ENCODE data around the gene DHX34.

The DHX34 gene

GRCh38 chr19:47419030-47419783, 70.1 kb downstream of the DHX34 start, which contains the start of gene MEIS3:
Gene MEIS3 (minus strand): TSS chr19:47419527. CDS start chr19:47419081, 446 bp downstream.
- no peaks in the 10 kb centered on the region for H3K9me3 Mint-ChIP-seq
- peaks cover 79% of the 10 kb centered on the region for H3K27me3 Mint-ChIP-seq (ENCODE audit: low read depth)
- peak within 1 kb of the TSS; percentile 30 for H3K4me3 Mint-ChIP-seq
- H3K36me3 Mint-ChIP-seq (ENCODE audit: low read depth), result no peaks in the 10 kb centered on the region
- no peak within 1 kb of the TSS for H3K27ac Mint-ChIP-seq
- peaks cover 16% of the 10 kb centered on the region for H3K4me1 Mint-ChIP-seq (ENCODE audit: low read depth)
- no peak for DNase-seq (ENCODE audit: low spot score)

DNA sequence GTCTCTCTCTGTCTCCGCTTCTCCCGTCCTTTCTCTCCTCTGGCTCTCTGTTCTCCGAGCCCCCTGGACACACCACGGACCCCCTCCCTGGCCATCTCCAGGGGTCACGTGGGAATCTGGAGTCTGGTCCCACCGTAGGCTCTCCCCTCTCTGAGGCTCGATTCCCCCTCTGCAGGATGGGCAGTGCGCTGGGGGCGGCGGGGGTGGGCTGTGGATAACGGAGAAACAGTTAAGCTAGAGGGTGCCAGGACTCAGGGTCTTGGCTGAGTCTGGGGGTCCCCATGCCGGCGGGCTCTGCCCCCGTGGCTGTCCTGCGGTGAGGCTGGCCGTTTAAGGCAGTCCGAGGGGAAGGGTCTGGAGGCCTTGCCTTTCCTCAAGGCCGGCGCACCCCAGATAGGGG, 70.7 kb downstream of the DHX34 start:
- H3K4me3 Mint-ChIP-seq, result no peak overlapping the region
- H3K4me1 Mint-ChIP-seq (ENCODE audit: low read depth), result peaks cover 16% of the 10 kb centered on the region
- no peaks in the 10 kb centered on the region for H3K36me3 Mint-ChIP-seq (ENCODE audit: low read depth)
- no peak overlapping the region for H3K27ac Mint-ChIP-seq
- H3K27me3 Mint-ChIP-seq (ENCODE audit: low read depth), result peaks cover 82% of the 10 kb centered on the region
- no peaks in the 10 kb centered on the region for H3K9me3 Mint-ChIP-seq
- no peak for DNase-seq (ENCODE audit: low spot score)

GRCh38 chr19:47421244-47421786, 72.2 kb downstream of the DHX34 start:
- Mint-ChIP-seq H3K27me3 (ENCODE audit: low read depth) (peaks cover 80% of the 10 kb centered on the region), H3K27ac (no peak overlapping the region), H3K36me3 (ENCODE audit: low read depth) (no peaks in the 10 kb centered on the region), H3K4me1 (ENCODE audit: low read depth) (peaks cover 16% of the 10 kb centered on the region), H3K4me3 (no peak overlapping the region), H3K9me3 (no peaks in the 10 kb centered on the region)
- no peak for DNase-seq (ENCODE audit: low spot score)

- no peak overlapping the region for H3K27ac Mint-ChIP-seq
- H3K27me3 Mint-ChIP-seq (ENCODE audit: low read depth), result peaks cover 79% of the 10 kb centered on the region
- peaks cover 13% of the 10 kb centered on the region for H3K4me1 Mint-ChIP-seq (ENCODE audit: low read depth)
- H3K4me3 Mint-ChIP-seq, result no peak overlapping the region
- H3K36me3 Mint-ChIP-seq (ENCODE audit: low read depth), result no peaks in the 10 kb centered on the region
- DNase-seq (ENCODE audit: low spot score), result no peak
- H3K9me3 Mint-ChIP-seq, result no peaks in the 10 kb centered on the region
Measured at GRCh38 chr19:47421844-47422395, 72.8 kb downstream of the DHX34 start.

- Mint-ChIP-seq H3K27me3 (ENCODE audit: low read depth) (peaks cover 72% of the 10 kb centered on the region), H3K9me3 (no peaks in the 10 kb centered on the region), H3K27ac (no peak overlapping the region), H3K36me3 (ENCODE audit: low read depth) (no peaks in the 10 kb centered on the region), H3K4me3 (no peak overlapping the region), H3K4me1 (ENCODE audit: low read depth) (peaks cover 11% of the 10 kb centered on the region)
- DNase-seq (ENCODE audit: low spot score), result no peak
Measured at GRCh38 chr19:47422417-47423163, 73.5 kb downstream of the DHX34 start.

- H3K4me1 Mint-ChIP-seq (ENCODE audit: low read depth), result peaks cover 6% of the 10 kb centered on the region
- DNase-seq (ENCODE audit: low spot score), result no peak
- no peaks in the 10 kb centered on the region for H3K36me3 Mint-ChIP-seq (ENCODE audit: low read depth)
- H3K4me3 Mint-ChIP-seq, result no peak overlapping the region
- no peaks in the 10 kb centered on the region for H3K9me3 Mint-ChIP-seq
- H3K27me3 Mint-ChIP-seq (ENCODE audit: low read depth), result peaks cover 65% of the 10 kb centered on the region
- H3K27ac Mint-ChIP-seq, result no peak overlapping the region
Measured at GRCh38 chr19:47423203-47423882, 74.2 kb downstream of the DHX34 start.

DNA sequence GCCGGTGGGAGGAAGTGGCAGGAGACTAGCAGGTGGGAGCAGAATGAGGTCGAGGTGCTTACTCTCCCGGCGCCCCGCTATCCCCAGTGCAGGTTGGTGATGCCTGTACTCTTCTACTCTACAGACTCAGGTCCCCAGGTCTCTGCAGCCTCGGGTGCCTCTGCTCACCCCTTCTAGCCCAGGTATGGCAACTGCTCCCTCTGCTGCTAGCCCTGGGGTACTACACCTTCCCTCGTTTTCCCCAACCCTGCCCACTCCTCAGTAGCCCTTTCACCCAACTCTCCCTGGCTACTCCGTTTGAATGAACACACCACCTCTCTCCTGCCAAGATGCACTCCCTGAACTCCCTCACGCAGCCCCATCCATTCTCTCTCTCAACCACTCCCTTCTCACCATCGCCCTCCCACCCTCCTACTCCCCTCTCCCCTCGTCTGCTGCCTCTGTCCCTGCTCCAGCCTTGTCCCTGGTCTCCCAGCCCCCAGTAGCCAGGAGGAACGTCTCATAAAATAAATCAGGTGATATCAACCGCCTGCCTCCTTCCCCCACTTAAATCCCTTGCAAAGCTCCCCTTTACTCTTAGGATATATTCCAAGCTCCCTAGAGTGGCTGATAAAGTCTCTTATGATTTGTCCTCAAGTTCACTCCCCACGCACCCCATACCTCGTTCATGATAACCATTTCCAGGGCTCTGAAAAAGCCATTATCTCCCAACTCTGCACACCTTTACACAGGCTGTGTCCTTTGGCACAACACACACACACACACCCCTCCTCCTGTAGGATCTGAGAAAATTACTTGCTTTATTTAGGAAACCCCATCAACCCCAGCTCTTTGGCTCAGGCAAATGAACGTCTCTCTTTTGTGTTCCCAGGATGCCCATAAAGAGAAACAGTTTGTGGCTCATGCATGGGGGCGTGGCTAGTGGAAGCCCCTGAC, 78.4 kb downstream of the DHX34 start:
- Mint-ChIP-seq H3K4me1 (ENCODE audit: low read depth) (peaks cover 8% of the 10 kb centered on the region), H3K27me3 (ENCODE audit: low read depth) (peaks cover 41% of the 10 kb centered on the region), H3K36me3 (ENCODE audit: low read depth) (no peaks in the 10 kb centered on the region), H3K9me3 (no peaks in the 10 kb centered on the region), H3K27ac (peak overlapping the region; percentile 32), H3K4me3 (no peak overlapping the region)
- peak; percentile 56 for DNase-seq (ENCODE audit: low spot score)

DNA sequence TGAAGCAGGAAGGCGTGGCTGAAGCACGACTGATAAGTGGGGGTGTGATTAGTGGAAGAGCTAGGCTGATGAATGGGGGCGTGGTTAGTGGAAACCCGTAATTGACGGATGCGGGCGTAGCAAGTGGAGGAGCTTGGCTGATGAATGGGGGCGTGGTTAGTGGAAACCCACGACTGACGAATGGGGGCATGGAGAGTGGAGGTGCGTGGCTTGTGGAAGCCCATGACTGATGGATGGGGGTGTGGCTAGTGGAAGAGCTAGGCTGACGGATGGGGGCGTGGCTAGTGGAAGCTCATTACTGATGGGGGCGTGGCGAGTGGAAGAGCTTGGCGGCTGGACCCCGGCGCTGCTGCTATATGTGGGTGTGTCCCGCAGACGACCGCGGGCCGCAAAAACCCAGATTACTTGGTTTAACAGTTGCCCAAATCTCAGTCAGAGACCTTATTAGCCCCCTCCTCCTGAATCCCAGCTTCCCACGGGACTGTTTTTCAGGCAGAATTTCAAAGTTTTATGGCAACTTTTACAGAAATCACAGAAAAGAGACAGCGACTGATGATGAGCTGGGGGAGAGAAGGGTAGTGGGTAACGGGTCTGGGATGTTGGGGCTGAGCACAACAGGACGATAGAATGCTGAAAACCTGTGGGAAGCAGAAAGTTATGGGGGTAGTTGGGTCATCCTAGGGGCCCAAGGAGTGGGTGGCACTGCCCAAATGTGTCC, 79.2 kb downstream of the DHX34 start:
- Mint-ChIP-seq H3K4me1 (ENCODE audit: low read depth) (peaks cover 12% of the 10 kb centered on the region), H3K4me3 (no peak overlapping the region), H3K36me3 (ENCODE audit: low read depth) (no peaks in the 10 kb centered on the region), H3K27ac (peak overlapping the region; percentile 27), H3K27me3 (ENCODE audit: low read depth) (peaks cover 33% of the 10 kb centered on the region), H3K9me3 (no peaks in the 10 kb centered on the region)
- DNase-seq (ENCODE audit: low spot score), result peak; percentile 82

- H3K36me3 Mint-ChIP-seq (ENCODE audit: low read depth), result no peaks in the 10 kb centered on the region
- no peaks in the 10 kb centered on the region for H3K9me3 Mint-ChIP-seq
- H3K27ac Mint-ChIP-seq, result no peak overlapping the region
- peak overlapping the region; percentile 63 for H3K4me3 Mint-ChIP-seq
- peaks cover 12% of the 10 kb centered on the region for H3K4me1 Mint-ChIP-seq (ENCODE audit: low read depth)
- no peak for DNase-seq (ENCODE audit: low spot score)
- H3K27me3 Mint-ChIP-seq (ENCODE audit: low read depth), result peaks cover 27% of the 10 kb centered on the region
Measured at GRCh38 chr19:47429140-47429793, 80.2 kb downstream of the DHX34 start.

DNA sequence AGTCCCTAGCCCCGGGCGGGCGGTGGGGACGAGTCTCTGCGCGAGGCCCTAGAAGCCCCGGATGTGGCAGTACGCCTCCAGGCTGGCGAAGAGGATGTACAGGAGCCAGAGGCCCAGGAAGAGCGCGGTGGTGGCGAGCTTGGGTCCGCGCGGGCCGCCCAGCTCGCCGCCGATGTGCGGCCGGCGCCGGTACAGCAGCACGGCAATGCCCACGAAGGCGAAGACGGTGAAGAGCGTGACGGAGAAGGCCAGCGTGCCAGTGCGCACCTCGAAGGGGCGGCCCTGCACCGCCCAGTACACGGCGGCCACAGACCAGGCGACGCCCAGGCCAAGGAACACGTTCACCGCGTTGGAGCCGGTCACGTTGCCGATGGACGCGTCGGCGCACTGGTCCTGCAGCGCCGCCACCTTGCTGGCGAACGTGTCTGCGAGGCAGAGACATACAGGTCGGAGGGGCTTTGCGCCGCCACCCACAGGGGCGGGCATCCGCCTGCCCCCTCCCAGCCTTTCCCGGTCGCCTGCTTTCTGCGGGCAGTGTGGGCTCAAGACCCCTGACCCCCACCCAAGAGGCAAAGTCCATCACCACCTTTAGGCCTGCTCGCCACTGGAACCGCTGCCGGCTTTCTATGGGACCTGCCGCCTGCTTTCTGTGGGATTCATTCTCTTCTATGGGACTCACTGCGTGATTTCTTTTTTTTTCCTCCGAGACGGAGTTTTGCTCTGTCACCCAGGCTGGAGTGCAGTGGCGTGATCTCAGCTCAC, 81.1 kb downstream of the DHX34 start:
- DNase-seq (ENCODE audit: low spot score), result peak; percentile 53
- no peak overlapping the region for H3K27ac Mint-ChIP-seq
- no peaks in the 10 kb centered on the region for H3K9me3 Mint-ChIP-seq
- H3K27me3 Mint-ChIP-seq (ENCODE audit: low read depth), result peaks cover 21% of the 10 kb centered on the region
- no peaks in the 10 kb centered on the region for H3K36me3 Mint-ChIP-seq (ENCODE audit: low read depth)
- H3K4me3 Mint-ChIP-seq, result peak overlapping the region; percentile 63
- peaks cover 13% of the 10 kb centered on the region for H3K4me1 Mint-ChIP-seq (ENCODE audit: low read depth)

DNA sequence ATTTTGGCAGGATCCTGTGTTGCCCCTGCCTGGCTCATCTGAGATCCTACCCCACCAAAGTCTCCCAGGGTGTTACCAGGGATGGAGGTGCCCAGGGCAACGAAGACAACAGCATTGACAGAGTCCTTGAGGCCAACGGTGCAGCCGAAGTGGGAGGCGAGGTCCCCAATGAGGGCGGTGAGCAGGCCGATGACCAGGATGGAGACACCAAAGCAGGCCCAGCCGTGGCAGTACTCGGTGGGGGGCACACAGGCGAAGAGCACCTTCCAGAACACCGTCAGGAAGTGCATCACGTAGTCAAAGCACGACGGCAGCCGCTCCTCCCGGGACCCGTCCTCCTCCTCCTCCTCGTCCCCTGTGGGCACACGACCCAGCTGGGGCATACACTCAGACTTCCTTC, 83.0 kb downstream of the DHX34 start:
- Mint-ChIP-seq H3K4me3 (no peak overlapping the region), H3K36me3 (ENCODE audit: low read depth) (no peaks in the 10 kb centered on the region), H3K9me3 (no peaks in the 10 kb centered on the region), H3K27ac (no peak overlapping the region), H3K27me3 (ENCODE audit: low read depth) (peaks cover 12% of the 10 kb centered on the region), H3K4me1 (ENCODE audit: low read depth) (peaks cover 27% of the 10 kb centered on the region)
- no peak for DNase-seq (ENCODE audit: low spot score)

Measured in T-helper 2 cell treated with Interferon-gamma antibody and Interleukin-4, amounts not matched to agents 5 μg/mL and 100 μg/mL, for 36 hours (primary cell).